ENCODE results near the gene PHACTR4. TPM values are rescaled to one million over a fixed set of nuclear protein-coding genes. Genes with fewer than 3 reads are reported as not detected.
"Not testable (repeated sequence)": the region's sequence is repeated elsewhere in the genome, so short reads cannot be mapped to it uniquely, and the experiment has no call there.

PHACTR4 gene
- total RNA-seq, 2 donors from 2014 or later: 20.9 to 23.9 TPM

DNA sequence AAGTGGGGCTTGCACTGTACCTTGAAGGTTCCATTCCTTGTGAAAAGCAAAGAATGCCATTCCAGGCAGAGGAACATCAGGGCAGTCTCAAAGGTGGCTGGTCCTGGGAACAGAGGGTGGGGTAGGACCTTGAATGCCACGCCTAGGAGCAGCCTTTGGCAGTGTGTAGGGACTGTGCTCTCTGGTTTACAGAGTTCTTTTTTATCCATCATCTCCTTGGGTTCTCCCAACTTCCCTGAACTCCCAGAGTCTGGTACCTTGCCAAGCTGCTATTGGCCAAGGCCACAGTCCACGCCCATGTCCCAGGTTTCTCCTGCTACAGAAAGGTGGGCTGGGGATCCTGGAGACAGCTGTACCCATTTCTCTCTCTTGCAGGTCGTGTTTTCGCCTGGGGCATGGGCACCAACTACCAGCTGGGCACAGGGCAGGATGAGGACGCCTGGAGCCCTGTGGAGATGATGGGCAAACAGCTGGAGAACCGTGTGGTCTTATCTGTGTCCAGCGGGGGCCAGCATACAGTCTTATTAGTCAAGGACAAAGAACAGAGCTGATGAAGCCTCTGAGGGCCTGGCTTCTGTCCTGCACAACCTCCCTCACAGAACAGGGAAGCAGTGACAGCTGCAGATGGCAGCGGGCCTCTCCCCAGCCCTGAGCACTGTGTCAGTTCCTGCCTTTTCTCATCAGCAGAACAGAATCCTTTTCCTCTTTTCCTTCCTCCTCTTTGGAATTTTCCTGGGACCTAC is 168.1 kb downstream of the PHACTR4 start:
- Mint-ChIP-seq H3K27me3 (no peaks in the 10 kb centered on the region), H3K4me1 (no peaks in the 10 kb centered on the region), H3K4me3 (no peak overlapping the region), H3K36me3 (ENCODE audit: low read depth) (no peaks in the 10 kb centered on the region), H3K27ac (no peak overlapping the region)
- no peak for DNase-seq
- no peak for ATAC-seq
- no peaks in the 10 kb centered on the region for H3K9me3 ChIP-seq (ENCODE audit: control insufficient read depth, low read length, poor library complexity, severe bottlenecking)

DNA sequence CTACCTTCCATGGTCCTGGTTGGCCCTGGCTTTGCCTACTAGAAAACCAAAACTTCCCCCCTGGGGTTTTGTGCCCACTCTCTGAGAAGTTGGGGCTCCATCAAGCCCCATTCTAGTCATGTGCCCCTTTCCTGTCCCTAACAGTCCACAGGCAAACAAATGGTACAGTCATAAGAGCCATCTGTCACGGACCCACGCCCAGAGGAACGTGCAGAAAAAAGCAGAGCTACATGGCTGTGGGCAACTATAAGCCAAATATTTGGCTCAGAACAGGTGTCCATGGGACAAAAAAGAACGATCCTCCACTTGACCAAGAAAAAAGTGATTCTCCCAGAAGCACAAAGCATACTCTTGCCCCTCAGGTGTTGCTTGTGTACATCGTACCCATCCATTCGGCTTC is 168.7 kb downstream of the PHACTR4 start:
- no peaks in the 10 kb centered on the region for H3K27me3 Mint-ChIP-seq
- no peaks in the 10 kb centered on the region for H3K36me3 Mint-ChIP-seq (ENCODE audit: low read depth)
- ATAC-seq: no peak
- DNase-seq: no peak
- no peaks in the 10 kb centered on the region for H3K9me3 ChIP-seq (ENCODE audit: control insufficient read depth, low read length, poor library complexity, severe bottlenecking)
- H3K27ac Mint-ChIP-seq: peak overlapping the region; percentile 3
- no peaks in the 10 kb centered on the region for H3K4me1 Mint-ChIP-seq
- no peak overlapping the region for H3K4me3 Mint-ChIP-seq

DNA sequence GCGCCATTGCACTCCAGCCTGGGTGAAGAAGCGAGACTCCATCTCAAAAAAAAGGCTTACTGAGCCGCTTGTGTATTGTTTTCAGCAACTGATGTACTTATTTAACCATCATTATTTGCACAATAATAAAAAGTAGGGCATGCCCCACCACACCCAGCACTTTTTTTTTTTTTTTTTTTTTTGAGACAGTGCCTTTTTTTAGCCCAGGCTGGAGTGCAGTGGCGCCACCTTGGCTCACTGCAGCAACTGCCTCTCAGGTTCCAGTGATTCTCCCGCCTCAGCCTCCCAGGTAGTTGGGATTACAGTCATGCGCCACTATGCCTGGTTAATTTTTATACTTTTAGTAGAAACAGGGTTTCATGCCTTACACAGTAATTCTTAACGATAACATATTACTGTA is 171.1 kb downstream of the PHACTR4 start:
- no peak for DNase-seq
- ATAC-seq: no peak
- H3K27me3 Mint-ChIP-seq: no peaks in the 10 kb centered on the region
- no peaks in the 10 kb centered on the region for H3K4me1 Mint-ChIP-seq
- H3K27ac Mint-ChIP-seq: no peak overlapping the region
- no peaks in the 10 kb centered on the region for H3K9me3 ChIP-seq (ENCODE audit: control insufficient read depth, low read length, poor library complexity, severe bottlenecking)
- H3K36me3 Mint-ChIP-seq (ENCODE audit: low read depth): no peaks in the 10 kb centered on the region
- H3K4me3 Mint-ChIP-seq: no peak overlapping the region

DNA sequence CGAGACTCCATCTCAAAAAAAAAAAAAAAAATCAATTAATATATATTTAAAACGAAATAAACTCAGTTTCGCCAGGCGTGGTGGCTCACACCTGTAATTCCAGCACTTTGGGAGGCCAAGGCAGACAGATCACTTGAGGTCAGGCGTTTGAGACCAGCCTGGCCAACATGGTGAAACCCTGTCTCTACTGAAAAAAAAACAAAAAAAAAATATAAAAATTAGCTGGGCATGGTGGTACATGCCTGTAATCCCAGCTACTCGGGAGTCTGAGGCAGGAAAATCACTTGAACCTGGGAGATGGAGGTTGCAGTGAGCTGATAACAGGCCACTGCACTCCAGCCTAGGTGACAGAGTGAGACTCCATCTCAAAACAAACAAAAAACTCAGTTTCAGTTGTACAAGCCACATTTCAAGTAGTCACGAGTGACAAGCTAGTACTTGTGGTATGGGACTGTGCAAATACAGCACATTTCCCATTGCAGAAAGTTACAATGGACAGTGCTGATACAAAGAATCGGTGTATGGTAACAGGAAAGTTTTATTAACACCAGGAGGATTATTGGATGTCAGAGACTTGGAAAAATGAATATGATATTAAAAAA is 172.0 kb downstream of the PHACTR4 start:
- H3K4me3 Mint-ChIP-seq; H3K36me3 Mint-ChIP-seq (ENCODE audit: low read depth); H3K9me3 ChIP-seq (ENCODE audit: control insufficient read depth, low read length, poor library complexity, severe bottlenecking); ATAC-seq; DNase-seq; H3K4me1 Mint-ChIP-seq; H3K27ac Mint-ChIP-seq; H3K27me3 Mint-ChIP-seq: not testable (repeated sequence)

DNA sequence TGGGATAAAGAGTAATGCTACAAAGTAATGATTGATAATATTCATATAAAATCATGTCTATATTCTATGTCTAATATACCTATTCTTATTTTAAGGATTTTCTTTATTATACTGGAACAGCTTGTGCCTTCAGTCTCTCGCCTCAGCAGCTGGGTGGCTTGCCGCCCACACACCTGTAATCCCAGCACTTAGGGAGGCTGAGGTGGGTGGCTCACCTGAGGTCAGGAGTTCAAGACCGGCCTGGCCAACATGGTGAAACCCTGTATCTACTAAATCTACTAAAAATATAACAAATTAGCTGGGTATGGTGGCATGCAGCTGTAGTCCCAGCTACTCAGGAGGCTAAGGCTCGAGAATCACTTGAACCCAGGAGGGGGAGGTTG is 175.7 kb downstream of the PHACTR4 start:
- no peak for ATAC-seq
- no peaks in the 10 kb centered on the region for H3K4me1 Mint-ChIP-seq
- H3K27ac Mint-ChIP-seq: no peak overlapping the region
- H3K36me3 Mint-ChIP-seq (ENCODE audit: low read depth): no peaks in the 10 kb centered on the region
- DNase-seq: no peak
- no peaks in the 10 kb centered on the region for H3K27me3 Mint-ChIP-seq
- no peaks in the 10 kb centered on the region for H3K9me3 ChIP-seq (ENCODE audit: control insufficient read depth, low read length, poor library complexity, severe bottlenecking)
- no peak overlapping the region for H3K4me3 Mint-ChIP-seq

DNA sequence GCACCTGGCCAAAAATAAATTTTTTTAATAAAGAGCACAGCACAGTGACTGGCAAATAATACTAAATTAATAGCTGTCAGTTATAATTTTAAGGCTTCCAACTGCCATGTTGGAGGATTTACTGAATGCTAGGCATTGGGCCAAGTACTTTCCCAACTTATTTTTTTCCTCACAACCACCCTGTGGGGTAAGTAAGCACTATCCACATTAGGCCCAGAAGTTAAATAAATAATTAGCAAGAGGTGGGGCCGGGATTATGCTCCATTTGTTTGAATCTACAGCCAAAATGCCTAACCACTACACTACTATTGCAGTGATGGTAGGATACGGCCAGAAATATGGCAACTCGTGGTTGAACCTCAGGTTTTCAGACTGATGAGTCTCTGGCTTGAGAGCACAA is 178.8 kb downstream of the PHACTR4 start:
- no peaks in the 10 kb centered on the region for H3K27me3 Mint-ChIP-seq
- no peak for DNase-seq
- H3K4me3 Mint-ChIP-seq: no peak overlapping the region
- ATAC-seq: no peak
- peaks cover 5% of the 10 kb centered on the region for H3K4me1 Mint-ChIP-seq
- no peak overlapping the region for H3K27ac Mint-ChIP-seq
- peaks cover 2% of the 10 kb centered on the region for H3K36me3 Mint-ChIP-seq (ENCODE audit: low read depth)
- no peaks in the 10 kb centered on the region for H3K9me3 ChIP-seq (ENCODE audit: control insufficient read depth, low read length, poor library complexity, severe bottlenecking)

Other genes with a start within 250 kb of the PHACTR4 start
- 1 to 10 TPM; 2.4 to 2.9 TPM for gene PTAFR, start 193.1 kb upstream of the PHACTR4 start, total RNA-seq
- gene DNAJC8, start 136.7 kb upstream of the PHACTR4 start, total RNA-seq: 10 to 100 TPM; 52.1 to 58.4 TPM
- gene ATP5IF1, start 133.6 kb upstream of the PHACTR4 start, total RNA-seq: 10 to 100 TPM; 75.6 to 83.7 TPM
- 10 to 100 TPM; 16.6 to 35.3 TPM for gene SESN2, start 110.2 kb upstream of the PHACTR4 start, total RNA-seq
- gene MED18, start 40.7 kb upstream of the PHACTR4 start, total RNA-seq: 1 to 10 TPM; 4.6 to 4.7 TPM
- gene RCC1, start 136.3 kb downstream of the PHACTR4 start, total RNA-seq: 10 to 100 TPM; 10.7 to 15.1 TPM
- 10 to 100 TPM; 24.5 to 27.9 TPM for gene TRNAU1AP, start 183.3 kb downstream of the PHACTR4 start, total RNA-seq
- not detected for gene RAB42, start 222.5 kb downstream of the PHACTR4 start, total RNA-seq